ENCODE measurements around the gene SRSF10. TPM values are rescaled to one million over a fixed set of nuclear protein-coding genes. Genes with fewer than 3 reads are reported as not detected.

The SRSF10 gene
- total and polyA plus RNA-seq, 9 of the 15 experiments (the other 6 are each of a cell fraction or from before 2014, with no cell fraction given), result 154 to 264 (median 205) TPM

GRCh38 chr1:23959461-23960290 is 20.5 kb downstream of the SRSF10 start, which contains the start of gene PNRC2 (continued):
- peak; percentile 57 for TF ChIP-seq TEAD4 (IDR thresholded peaks at IDR 0.05; ENCODE audit: low read length)
- no peak for TF ChIP-seq TEAD4 (CRISPR knock-in tag; IDR thresholded peaks at IDR 0.05; ENCODE audit: borderline replicate concordance)
- TF ChIP-seq, protein P1, sequence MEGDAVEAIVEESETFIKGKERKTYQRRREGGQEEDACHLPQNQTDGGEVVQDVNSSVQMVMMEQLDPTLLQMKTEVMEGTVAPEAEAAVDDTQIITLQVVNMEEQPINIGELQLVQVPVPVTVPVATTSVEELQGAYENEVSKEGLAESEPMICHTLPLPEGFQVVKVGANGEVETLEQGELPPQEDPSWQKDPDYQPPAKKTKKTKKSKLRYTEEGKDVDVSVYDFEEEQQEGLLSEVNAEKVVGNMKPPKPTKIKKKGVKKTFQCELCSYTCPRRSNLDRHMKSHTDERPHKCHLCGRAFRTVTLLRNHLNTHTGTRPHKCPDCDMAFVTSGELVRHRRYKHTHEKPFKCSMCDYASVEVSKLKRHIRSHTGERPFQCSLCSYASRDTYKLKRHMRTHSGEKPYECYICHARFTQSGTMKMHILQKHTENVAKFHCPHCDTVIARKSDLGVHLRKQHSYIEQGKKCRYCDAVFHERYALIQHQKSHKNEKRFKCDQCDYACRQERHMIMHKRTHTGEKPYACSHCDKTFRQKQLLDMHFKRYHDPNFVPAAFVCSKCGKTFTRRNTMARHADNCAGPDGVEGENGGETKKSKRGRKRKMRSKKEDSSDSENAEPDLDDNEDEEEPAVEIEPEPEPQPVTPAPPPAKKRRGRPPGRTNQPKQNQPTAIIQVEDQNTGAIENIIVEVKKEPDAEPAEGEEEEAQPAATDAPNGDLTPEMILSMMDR (IDR thresholded peaks at IDR 0.05 in 2 of 3, conservative IDR thresholded peaks at IDR 0.05 in 1 of 3; ENCODE audit: insufficient read depth in 2 of 3, low read depth in 1 of 3, low read length in 3 of 3), result no peak; a peak in 1 of 6 replicates
- no peak for TF ChIP-seq SP2 (IDR thresholded peaks at IDR 0.05; ENCODE audit: extremely low read depth, low read depth, low read length, poor library complexity, severe bottlenecking)
- TF ChIP-seq ZNF76 (CRISPR knock-in tag; IDR thresholded peaks at IDR 0.05; ENCODE audit: borderline replicate concordance), result peak; percentile 89
- TF ChIP-seq ATF7 (IDR thresholded peaks at IDR 0.05), result peak; percentile 68; the same call in 1 of the 2 replicates
- TF ChIP-seq, protein P2, sequence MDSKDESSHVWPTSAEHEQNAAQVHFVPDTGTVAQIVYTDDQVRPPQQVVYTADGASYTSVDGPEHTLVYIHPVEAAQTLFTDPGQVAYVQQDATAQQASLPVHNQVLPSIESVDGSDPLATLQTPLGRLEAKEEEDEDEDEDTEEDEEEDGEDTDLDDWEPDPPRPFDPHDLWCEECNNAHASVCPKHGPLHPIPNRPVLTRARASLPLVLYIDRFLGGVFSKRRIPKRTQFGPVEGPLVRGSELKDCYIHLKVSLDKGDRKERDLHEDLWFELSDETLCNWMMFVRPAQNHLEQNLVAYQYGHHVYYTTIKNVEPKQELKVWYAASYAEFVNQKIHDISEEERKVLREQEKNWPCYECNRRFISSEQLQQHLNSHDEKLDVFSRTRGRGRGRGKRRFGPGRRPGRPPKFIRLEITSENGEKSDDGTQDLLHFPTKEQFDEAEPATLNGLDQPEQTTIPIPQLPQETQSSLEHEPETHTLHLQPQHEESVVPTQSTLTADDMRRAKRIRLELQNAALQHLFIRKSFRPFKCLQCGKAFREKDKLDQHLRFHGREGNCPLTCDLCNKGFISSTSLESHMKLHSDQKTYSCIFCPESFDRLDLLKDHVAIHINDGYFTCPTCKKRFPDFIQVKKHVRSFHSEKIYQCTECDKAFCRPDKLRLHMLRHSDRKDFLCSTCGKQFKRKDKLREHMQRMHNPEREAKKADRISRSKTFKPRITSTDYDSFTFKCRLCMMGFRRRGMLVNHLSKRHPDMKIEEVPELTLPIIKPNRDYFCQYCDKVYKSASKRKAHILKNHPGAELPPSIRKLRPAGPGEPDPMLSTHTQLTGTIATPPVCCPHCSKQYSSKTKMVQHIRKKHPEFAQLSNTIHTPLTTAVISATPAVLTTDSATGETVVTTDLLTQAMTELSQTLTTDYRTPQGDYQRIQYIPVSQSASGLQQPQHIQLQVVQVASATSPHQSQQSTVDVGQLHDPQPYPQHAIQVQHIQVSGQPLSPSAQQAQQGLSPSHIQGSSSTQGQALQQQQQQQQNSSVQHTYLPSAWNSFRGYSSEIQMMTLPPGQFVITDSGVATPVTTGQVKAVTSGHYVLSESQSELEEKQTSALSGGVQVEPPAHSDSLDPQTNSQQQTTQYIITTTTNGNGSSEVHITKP (IDR thresholded peaks at IDR 0.05; ENCODE audit: partially characterized antibody), result peak; percentile 14
- TF ChIP-seq, protein P3, sequence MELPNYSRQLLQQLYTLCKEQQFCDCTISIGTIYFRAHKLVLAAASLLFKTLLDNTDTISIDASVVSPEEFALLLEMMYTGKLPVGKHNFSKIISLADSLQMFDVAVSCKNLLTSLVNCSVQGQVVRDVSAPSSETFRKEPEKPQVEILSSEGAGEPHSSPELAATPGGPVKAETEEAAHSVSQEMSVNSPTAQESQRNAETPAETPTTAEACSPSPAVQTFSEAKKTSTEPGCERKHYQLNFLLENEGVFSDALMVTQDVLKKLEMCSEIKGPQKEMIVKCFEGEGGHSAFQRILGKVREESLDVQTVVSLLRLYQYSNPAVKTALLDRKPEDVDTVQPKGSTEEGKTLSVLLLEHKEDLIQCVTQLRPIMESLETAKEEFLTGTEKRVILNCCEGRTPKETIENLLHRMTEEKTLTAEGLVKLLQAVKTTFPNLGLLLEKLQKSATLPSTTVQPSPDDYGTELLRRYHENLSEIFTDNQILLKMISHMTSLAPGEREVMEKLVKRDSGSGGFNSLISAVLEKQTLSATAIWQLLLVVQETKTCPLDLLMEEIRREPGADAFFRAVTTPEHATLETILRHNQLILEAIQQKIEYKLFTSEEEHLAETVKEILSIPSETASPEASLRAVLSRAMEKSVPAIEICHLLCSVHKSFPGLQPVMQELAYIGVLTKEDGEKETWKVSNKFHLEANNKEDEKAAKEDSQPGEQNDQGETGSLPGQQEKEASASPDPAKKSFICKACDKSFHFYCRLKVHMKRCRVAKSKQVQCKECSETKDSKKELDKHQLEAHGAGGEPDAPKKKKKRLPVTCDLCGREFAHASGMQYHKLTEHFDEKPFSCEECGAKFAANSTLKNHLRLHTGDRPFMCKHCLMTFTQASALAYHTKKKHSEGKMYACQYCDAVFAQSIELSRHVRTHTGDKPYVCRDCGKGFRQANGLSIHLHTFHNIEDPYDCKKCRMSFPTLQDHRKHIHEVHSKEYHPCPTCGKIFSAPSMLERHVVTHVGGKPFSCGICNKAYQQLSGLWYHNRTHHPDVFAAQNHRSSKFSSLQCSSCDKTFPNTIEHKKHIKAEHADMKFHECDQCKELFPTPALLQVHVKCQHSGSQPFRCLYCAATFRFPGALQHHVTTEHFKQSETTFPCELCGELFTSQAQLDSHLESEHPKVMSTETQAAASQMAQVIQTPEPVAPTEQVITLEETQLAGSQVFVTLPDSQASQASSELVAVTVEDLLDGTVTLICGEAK (IDR thresholded peaks at IDR 0.05), result no peak; the same call in 1 of the 2 replicates
- TF ChIP-seq, protein P3 (CRISPR knock-in tag; IDR thresholded peaks at IDR 0.05), result no peak
- 0 out of 2 replicates have a peak, but pooled peaks have one; percentile 40 for TF ChIP-seq ZNF197 (CRISPR knock-in tag; IDR thresholded peaks at IDR 0.05; ENCODE audit: low read depth)
- TF ChIP-seq NFRKB (IDR thresholded peaks at IDR 0.05; ENCODE audit: low read depth), result peak; percentile 100

All from K562 (cell line).